Inflammatory macrophage treated with lipopolysaccharide for 4 hours (primary cell): ENCODE measurements around the gene CDH23.

Experiments used
- DNase-seq: peaks from one replicate; pipeline ENCODE4 v3.0.0-alpha.2; 2020

Gene CDH23

DNA sequence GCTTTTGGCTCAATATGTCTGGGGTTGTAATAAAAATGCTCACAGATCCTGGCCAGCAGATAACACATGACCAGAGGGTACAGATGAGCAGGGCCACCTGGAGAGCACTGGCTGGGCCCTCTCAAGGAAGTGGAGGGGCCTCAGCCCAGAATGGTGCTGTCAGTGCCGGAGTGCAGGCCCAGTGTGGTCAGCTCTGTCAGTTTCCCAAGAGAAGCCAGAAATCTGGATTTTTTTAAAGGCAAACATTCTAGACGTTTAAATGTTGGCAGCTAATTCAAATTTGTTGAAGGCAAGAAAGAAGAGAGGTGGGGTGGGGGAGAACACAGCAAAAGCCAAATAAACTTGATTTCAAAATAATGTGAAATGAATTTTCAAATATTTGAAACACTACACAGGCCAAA lies 320.8 kb downstream of the CDH23 start:
- no peak for DNase-seq

DNA sequence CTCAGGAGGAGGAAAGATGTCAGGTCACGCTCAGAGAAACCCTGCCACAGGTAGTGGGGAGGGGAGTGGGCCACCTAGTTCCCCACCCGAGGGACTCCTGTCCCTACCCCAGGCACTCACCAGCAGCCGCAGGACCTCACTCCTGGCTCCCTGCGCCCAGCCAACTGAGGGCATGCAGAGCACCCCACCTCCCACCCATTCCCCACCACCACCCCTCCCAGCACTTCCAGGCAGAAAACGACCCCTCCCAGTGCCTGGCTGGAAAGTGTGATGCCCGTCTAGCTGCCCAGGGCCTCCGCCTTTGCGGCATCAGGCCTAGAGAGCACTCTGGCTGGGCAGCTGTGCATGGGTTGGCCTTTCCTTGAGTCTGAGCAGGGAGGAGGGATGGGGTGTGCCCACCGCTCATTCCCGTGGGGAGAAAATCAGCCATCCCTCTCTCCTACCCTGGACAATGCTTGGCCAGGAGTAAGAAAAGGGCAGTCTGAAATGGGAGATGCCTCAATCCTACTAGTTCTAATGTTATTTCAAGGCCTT lies 321.5 kb downstream of the CDH23 start:
- DNase-seq = no peak

DNA sequence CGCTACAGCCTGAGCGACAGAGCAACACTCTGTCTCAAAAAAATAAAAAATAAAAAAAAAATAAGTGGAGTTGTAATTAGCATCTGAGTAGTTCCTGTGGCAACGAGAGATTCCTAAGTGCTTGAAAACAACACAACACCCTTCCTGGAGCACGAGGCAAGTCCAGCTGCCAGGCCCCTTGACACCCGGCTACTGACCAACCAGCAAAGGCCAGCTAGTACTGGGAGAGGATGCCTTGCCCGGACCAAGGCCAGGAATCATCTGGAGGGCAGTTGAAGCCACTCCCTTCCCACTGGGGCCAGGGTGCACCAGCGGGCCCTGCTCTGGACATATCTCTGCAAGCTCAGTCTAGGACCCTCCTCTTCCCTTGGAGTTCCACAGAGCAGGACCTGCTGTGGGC lies 322.3 kb downstream of the CDH23 start:
- no peak for DNase-seq

DNA sequence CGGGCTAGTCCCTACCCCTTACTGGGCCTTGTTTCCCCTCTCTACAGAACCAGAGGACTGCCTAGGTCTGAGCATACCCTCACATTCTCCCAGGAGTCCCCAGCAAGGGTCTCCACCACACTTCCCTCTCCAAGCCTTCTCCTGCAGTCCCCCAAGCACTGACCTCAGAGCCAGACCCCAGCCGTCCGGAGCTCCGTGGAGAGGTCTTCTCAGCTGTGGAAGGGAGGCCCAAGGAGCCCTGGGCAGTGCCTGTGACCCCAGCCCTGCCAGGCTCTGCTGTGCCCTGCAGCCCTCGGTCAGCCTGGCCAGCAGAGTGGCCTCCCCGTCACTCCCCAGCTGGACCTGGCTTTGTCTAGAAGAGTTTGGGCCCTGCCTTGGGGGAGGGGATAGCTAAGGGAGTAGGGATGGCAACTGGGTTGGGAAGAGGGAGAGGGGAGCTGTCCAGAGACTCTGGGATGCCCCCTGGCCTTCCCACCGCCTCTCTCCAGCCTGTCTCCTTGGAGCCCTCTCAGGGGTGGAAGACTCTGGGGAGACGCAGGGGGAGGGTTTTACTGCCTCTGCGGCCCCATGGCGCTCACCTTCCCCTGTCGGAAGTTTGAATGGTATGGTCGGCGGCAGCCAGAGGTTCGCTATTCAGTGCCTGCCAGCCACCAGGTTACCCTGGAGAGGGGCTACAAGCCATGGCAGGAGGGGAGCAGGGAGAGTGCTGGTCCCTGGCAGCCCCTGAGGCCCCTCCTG lies 322.9 kb downstream of the CDH23 start, which contains the start of gene C10orf105:
TSS of gene C10orf105 (minus strand) at position 315 of the 738 bp plus-strand sequence. CDS start 3,441 bp downstream, outside the sequence.
- no peak for DNase-seq

DNA sequence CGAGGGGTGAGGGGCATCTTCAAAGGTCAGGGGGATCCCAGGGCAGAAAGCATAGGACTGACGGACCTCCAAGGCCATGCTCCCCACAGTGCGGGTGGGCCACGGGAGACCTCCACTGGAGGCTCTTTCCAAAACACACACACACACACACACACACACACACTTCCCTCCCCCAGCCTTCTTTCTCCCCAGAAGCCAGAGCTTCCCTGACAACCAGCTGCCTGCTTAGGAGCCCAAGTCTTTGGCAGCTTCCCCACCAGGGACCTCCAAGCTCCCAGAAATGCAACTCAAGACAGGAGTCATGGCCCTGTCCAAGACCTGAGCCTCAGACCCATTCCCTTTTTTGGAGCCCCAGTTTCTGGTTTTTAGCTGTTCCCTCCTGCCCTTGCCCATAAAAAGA lies 323.6 kb downstream of the CDH23 start:
- DNase-seq = no peak

DNA sequence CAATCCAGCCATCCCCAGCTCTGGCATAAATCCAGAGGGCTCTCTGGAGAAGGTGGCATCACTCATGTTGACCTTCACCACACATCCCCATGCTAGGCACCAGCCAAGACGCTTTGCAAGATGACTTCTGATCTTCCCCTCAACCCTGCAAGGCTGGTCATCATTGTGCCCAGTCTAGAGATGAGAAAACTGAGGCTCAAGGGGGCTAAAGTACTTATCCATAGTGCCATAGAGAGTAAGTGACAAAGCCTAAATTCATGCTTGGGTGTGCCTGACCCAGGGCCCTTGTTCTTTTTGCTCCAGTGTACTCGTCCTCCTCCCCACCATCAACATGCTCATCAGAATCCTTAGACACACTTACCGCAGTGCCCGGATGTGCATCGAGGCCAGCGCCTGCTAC lies 324.6 kb downstream of the CDH23 start:
- DNase-seq = no peak

DNA sequence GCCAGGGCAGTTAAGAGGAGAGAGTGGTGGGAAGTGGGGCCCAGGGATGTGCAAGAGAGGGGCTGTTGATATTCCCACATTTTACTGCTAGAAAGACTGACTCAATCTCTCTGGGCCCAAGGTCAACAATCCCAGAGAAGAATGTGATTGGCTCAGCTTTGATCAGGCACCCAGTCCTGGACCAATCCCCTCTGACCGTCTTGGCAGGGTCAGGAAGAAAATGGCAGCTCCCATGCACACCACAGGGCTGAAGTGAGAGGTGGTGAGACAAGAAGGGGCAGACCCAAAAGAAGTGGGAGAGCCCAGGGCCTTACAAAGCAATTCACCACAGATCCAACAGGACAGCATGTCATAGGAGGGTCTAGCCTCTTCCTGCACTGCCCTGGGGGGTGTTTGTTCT lies 326.1 kb downstream of the CDH23 start:
- no peak for DNase-seq

DNA sequence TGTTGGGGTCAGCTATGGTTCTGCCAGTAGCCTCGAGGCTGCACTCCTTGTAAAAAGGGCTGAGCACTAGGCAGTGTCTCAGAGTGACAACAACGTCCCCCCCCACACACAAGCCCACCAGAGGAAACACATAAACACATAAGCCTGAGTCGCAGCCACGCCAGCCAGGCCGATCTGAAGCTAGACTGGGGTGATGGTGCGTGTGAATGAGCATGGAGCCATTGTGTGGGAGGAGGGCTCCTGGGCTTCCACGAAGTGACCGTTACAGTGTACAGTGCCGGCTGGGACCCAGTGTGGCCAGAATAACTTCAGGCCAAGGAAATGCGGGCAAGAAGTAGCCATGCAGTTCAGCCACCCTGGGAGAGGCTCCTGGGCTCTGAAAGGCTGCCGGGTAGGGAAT lies 326.6 kb downstream of the CDH23 start:
- DNase-seq = no peak

DNA sequence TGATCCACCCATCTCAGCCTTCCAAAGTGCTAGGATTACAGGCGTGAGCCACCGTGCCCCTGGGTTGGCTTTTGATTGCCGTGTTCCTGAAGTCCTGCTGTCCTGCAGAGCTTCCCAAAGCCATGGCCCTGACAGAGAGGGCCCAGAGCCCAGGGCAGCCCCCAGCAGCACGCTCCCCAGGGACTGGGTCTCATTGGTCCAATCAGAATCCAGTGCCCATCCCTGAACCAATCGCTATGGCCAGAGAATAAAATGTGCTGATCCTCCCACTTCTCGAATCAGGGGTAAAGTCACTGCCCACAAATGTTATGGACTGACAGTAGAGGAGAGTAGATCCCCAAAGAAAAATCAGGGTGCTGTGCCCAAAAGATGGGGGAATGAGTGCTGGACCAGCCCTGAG lies 327.8 kb downstream of the CDH23 start:
- no peak for DNase-seq

DNA sequence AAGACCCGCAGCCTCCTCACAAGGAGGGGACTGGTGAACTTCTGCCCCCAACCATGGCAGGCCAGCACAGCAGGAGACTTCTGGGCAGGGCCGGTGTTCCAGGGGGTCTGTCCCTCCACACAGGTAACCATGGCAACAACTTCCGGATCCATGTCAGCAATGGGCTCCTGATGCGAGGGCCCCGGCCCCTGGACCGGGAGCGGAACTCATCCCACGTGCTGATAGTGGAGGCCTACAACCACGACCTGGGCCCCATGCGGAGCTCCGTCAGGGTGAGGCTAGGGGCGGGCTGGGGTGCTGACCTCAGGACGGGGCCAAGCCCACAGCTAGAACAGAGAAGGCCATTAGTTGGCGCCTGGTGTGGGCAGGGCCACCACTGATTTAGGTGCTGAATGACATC lies 328.5 kb downstream of the CDH23 start:
- DNase-seq = no peak

DNA sequence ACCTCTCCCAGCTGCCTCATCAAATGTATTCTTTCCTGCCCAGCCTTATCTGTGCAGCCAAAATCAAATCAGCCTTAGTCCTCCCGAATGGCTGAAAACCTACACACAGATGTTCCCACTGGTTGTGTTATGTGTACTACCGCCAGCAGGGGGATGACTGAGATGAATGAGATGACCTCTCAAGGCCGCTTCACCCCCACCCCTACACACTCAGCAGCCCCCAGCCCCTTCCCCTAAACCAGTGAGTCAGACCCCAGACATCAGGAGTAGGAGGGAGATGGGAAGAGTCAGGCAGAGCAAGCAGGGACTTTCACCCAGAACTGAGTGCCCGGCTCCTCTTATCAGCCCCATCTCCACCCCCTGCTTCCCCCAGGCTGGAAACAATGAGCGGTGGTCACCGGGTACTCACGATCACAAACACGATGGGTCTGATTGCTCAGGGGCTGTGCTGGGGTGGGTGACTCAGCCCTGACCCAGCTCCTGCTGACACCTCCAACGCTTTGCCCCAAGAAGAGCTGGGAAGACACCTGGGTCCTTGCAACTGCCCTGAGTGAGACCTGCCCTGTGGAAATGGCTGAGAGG lies 329.4 kb downstream of the CDH23 start:
- DNase-seq = peak; percentile 55

DNA sequence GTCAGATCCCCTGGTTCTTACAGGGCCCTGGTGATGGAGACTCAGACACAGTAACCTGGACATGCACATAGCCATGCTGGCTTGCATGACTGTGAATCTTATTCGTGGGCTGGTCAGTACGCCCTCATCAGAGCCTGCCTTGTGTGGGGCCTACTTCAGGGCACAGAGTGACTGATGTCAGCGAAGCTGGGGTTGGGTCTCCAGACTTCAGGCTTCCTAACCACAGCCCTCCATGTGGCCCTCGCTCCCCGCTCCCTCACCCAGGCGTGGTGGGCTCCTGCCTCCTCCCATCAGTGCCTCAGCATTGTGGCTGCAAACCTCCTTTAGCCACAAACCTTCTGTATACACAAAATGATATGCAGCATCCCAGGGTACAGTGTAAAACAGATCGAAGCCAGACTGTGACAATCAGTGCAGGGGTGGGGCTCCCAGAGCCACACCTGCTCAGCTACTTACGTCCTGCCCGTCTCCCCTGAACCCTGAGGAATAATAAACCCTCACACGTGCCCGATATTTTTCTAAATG lies 329.9 kb downstream of the CDH23 start:
- DNase-seq = no peak

DNA sequence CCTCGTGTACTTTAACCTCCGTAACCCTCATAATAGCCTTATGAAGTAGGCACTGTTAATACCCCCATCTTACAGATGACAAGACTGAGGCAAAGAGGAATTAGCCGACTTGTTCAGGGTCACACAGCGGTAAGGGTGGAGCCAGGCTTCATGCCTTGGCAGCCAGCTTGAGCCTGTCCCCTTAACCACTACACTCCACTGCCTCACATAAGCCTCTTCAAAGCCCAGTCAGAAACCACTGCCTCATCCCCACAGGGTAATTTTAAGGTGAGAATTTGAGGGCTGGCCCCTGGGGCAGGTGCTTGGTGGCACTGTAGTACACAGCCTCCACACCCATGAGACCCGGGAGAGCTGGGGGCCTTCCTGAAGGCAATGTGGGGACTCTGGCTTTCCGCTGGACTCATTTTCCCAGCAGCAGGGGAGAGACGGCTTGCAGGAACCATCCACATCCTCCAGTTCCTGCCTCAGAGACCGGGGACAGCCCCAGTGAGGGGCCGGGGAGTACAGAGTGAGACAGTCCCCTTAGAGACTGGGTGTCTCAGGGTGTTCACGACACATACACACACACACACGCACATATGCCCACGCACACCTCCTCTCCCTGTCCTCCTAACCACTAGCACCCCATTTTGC lies 330.5 kb downstream of the CDH23 start:
- peak; percentile 43 for DNase-seq

DNA sequence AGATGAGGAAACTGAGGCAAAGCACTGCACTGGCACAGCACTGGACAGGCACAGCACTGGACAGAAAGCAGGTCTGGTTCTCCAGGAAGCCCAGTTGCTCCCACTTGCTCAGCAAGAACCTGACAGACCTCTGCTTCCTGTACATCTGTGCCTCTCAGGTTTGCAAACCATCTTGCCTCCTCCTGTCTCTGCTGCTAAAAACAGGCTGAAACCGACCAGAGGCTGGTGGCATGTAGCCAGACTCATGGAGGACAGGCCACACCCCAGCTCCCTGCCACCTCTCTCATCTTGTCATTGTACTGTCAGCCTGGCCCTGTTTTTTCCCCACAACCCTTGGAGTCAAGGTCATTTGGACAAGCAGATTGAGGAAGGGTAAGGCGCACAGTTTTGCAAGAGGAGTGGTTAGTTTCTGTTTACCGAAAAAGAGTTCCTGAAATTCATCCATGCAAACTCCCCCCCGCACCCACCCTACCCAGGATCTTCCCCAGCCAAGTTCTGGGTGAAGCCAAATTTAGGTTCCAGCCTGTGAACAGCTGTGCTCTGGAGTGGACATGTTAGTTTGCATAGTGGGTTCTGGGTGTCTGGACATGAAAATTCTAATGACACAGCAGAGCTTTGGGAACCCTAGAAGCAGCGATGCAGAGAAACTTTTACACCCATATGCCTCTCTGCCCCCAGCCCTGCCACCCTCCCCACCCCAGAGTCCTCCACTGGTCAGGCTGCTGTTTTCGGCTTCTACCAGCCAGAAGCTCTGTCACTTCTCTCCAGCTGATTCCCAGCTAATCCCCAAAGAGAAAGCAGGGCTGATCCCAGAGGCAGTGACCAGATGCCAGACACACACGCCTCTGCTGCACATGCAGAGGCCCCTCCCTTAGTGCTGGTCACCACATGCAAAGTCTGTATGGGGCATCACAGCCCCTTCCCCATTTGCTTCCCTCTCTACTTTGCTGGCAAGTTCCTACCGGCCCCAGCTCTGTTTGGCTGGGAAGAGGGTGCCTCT lies 331.3 kb downstream of the CDH23 start:
- peak; percentile 81 for DNase-seq

DNA sequence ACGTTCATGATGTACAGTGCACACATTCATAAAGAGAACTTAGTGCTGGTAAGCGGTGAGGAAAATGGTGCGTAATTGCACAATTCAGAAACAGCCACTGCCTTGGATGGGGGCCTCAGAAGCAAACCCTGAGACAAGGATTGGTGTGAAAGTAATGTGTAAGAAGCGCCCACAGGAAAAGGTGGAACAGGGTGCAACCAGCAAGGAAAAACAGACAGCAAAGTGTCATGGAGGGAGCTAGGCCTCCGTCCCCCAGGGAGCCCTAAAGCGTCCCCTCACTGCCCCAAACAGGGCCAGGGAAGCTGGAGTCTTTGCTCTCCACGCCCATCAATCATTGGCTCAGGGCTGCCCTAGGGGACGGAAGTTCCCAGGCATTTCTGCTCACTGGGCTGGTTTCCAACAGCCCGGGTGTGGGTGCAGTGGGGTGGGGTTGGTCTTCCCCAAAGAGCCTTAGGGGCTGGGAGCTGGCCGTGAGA lies 332.5 kb downstream of the CDH23 start:
- DNase-seq = peak; percentile 66

DNA sequence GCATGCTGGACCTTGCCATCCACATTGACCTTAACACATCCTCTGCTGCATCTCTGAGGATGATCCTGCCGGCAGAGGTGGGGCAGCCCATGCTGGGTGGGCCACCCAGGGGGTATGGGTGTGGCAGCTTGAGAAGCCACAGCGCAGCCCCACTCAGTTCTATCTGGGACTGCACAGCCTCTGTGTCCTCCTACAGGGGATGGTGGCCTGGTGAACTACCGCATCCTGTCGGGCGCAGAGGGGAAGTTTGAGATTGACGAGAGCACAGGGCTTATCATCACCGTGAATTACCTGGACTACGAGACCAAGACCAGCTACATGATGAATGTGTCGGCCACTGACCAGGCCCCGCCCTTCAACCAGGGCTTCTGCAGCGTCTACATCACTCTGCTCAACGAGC lies 335.1 kb downstream of the CDH23 start:
- no peak for DNase-seq

DNA sequence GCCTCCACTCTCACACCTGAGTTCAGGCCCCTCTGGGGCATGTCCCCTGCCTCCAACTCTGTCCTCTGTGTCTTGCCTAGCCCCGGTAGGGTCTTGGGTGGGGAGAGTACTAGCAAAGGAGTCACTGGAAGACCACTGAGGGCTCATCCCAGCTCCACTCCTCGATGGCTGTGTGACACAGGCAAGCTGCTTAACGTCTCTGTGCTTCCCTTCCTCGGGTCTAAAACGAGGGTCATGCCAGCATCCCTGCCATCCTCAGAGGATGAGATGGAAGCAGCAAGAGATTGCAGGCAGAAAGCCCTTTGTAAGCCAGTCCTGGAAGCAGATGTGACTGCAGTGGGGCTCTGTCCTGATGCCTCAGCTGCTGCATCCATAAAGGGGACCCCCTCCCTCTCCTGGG lies 338.1 kb downstream of the CDH23 start:
- DNase-seq = no peak

DNA sequence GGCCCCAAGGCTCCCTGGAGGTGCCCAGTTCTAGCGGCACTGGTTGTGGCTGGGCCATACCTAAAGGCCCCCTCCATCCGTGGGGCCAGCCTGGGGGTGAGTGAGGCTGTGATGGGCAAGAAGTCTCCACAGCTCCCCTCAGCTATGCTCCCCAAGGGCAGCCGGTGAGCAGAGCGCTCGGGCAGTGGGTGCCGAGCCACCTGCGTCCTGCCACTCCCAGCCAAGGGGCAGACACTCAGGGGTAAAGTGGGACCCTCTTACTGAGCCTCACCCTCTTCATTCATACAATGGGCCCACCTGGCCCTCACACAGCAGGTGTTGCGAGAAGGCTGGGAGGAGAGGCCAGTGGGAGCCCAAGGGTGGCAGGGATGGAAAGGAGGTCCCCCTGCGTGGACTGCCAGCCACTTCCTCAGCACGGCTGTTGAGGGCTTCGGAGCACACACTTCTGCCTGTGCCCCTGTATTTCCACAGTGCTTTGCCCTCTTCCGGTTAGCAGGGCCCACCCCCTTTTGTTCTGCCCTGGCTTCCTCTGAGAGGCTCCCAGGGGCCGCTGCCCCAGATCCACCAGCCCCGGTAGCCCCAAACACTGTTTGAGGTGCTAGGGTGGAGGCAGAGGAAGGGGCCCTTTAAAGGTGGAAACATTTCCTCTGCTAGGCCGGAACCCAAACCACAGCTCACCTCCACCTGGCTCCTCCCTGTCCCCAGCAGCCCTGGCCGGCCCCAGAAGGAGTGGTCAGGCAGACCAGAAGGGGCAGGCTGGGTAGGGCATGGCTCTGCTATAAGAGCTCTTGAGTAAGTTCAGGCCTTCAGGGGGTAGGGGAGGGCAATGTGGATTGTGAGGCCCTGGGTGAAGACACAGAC lies 339.2 kb downstream of the CDH23 start:
- no peak for DNase-seq

DNA sequence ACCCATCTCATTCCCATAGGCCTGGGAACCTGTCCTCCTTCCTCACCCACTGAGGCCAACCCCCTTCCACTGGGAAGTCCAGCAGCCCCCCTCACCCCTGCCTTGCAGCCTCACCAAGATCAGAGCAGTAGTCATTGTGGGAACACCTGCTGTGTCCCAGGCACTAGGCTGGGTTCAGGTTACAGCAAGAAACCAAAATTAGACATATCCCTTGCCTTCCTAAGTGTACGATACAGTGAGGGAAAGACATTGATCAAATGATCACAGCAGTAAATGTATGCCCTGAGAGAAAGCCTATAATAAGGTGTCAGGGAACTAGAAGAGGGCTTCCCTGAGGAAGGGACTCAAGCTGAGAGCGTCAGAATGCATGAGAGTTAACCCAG lies 339.8 kb downstream of the CDH23 start:
- DNase-seq = no peak

DNA sequence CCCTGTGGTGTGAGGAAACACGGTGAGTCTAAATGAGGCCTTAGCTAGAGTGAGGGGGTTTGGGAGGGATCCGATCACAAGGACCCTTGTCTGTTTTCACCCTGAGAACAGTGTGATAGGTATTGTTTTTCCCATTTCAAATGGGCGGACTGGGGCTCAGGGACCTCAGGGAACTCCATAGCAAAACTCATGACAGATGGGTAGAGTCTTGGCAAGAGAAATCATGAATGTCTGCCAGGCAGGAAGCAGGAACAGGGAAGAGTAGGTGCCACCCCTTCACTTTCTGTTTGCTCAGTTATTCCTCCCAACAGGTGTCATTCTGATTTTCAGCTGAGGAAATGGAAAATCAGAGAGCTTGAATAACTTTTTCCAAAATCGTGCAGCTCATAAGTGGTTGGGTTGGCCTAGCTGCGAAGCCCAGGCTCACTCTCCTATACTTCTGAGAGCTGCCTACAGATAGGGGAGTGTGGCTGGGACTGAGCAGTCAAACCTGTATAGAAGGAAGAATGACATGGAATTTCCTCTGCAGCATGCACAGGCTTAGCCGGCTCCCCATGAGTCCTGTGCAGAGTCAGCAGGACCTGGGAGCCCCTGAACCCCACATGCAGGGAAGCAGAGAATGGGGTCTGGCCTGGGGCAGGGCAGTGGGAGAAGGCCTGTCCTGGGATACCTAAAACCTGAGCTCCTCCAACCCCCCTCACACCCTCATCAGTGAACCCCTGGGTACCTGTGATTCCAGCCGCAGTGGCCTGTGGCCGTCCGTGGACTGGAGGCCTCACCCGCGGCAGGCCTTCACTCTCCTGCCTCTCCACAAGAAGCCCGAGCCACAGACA lies 340.5 kb downstream of the CDH23 start:
- DNase-seq = no peak

DNA sequence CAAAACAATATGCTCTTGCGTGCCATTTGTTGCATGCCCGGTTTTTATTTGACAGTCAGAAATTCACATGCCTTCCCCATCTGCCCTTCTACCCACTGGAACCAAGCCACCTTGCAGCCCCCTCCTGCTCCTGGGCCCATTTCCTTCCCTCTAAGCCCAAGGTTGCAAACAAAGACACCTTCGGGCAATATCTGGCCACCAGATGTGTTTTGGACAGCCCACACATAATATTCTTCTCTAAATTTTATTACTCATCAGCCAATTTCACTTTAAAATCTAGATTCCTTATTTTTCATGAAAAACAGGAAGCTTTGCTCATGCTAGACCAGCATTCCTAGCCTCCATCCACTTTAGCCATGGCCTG lies 341.1 kb downstream of the CDH23 start:
- peak; percentile 71 for DNase-seq
